Measurements from ENCODE around the gene CNR2.
A peak's percentile ranks its signal among the peaks of the same experiment; 100 is the strongest.
"Not testable (repeated sequence)": the region's sequence is repeated elsewhere in the genome, so short reads cannot be mapped to it uniquely, and the experiment has no call there.

CNR2 gene

DNA sequence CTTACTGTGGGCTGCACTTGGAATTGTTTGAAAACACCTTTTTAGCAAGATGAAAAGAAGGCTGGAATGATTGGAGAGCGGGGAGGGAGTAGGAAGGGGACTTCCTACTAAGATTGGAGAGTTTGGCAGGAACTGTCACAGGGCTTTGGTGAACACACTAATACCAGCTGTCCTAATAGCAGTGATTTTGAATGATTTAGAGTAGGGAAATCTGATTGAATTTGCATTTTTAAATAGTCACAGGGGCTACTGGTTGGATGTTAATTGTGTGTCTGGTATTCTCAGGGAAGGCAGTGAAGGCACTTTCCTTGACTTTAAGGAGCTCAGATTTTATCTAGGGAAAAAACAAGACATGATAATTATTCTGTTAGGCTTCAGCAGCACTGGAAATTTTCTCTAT lies 85.4 kb downstream of the CNR2 start:
- DNase-seq, result no peak

DNA sequence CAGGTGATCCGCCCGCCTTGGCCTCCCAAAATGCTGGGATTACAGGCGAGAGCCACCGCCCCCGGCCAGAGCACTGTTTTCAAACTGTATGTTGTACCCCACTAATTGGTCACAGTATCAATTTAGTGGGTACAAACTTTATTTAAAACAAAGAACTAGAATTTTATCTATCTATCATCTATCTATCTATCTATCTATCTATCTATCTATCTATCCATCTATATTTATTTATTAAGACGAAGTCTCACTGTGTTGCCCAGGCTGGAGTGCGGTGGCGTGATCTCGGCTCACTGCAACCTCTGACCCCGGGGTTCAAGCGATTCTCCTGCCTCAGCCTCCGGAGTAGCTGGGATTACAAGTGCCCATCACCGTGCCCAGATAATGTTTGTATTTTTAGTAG lies 86.6 kb downstream of the CNR2 start:
- not testable (repeated sequence) for DNase-seq

- DNase-seq, result no peak
Measured at GRCh38 chr1:23825762-23826522, 87.2 kb downstream of the CNR2 start.

DNA sequence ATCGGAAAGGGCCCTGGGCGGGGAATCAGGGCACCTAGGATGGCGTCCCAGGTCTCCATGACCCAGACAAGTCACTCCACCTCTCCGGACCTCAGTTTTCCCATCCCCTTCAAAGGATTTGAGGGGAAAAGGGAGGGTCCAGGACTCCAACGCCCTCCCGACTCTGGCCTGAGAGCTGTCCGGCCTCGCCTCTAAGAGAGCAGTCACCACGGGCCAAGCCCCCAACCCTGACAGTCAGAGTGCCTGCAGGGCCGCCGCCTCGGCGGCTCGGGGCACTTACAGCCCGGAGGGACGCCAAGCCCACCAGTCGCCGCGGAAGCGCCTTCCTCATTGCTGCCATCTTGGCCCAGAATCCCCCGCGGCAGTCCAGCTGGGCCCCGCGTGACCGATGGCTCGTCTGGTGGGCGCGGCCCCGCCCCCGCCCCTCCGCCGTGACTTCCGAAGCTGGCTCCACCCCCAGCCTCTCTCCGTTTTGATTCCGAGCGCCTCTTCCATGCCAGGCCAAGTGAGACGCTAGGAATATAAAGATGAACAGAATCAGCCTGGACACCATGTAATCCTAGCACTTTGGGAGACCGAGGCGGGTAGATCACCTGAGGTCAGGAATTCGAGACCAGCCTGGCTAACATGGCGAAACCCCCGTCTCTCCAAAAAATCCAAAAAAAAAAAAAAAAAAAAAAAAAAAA lies 87.9 kb downstream of the CNR2 start, which contains the start of gene HMGCL:
Gene HMGCL (minus strand): TSS at position 354 of the 686 bp plus-strand sequence. CDS start 14 bp downstream, at position 340.
- DNase-seq, result peak; percentile 87

GRCh38 chr1:23824711-23825075 lies 88.5 kb downstream of the CNR2 start:
- DNase-seq, result no peak

DNA sequence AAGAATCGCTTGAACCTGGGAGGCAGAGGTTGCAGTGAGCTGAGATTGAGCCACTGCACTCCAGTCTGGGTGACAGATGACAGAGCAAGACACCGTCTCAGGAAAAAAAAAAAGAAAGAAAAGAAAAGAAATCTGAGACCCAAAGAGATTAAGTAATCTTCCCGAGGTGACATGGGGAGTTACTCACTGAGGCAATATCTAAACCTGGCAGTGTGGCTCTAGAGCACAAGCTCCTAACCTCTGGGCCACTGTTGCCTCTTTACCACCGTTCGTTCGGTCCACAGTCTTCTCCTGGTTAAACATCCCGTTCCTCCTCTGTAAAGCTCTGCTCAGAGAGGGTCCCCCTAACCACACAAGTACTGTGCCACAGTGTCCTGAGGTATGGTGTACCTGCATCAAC lies 89.4 kb downstream of the CNR2 start:
- no peak for DNase-seq

Data from stimulated activated CD4-positive, alpha-beta T cell treated with anti-CD3 and anti-CD28 coated beads, Interleukin-12 subunit alpha, Interleukin-12 subunit beta, amount 100 ng/mL, for 4 hours (primary cell).